Right lobe of liver (tissue), 6 donors: ENCODE measurements around the gene NUPR1. TPM values are rescaled to one million over a fixed set of nuclear protein-coding genes. Genes with fewer than 3 reads are reported as not detected.
"Not testable (repeated sequence)": the region's sequence is repeated elsewhere in the genome, so short reads cannot be mapped to it uniquely, and the experiment has no call there.

Experiments used
- ATAC-seq, 4 donors: fragments of 200-7000 bp; cut with Tn5 transposase; one replicate each; pipeline ENCODE4 v1.9.1; 2020; ENCODE audit warnings: mild to moderate bottlenecking in 4 of 4, moderate library complexity in 4 of 4
- DNase-seq, 3 donors: peaks; one replicate each; pipeline ENCODE4 v3.0.0-alpha.2; 2020
- H3K27ac ChIP-seq, 3 donors: fragments of 200-600 bp; one replicate each; pipeline ENCODE4 v1.8.0; 2022
- H3K27me3 ChIP-seq, 2 donors: fragments of 200-600 bp; one replicate each; pipeline ENCODE4 v1.8.0; 2022
- H3K36me3 ChIP-seq, 4 donors: fragments of 200-600 bp; sonication (generic) in 1 of 4; one replicate each; pipeline versions ENCODE4 v1.5.1 to v1.8.0; 2017 to 2022; ENCODE audit warnings: control low read depth in 1 of 4
- H3K4me1 ChIP-seq, 4 donors: fragments of 200-600 bp; sonication (generic) in 1 of 4; one replicate each; pipeline versions ENCODE4 v1.5.1 to v1.8.0; 2017 to 2022; ENCODE audit warnings: control low read depth in 1 of 4
- H3K4me3 ChIP-seq, 3 donors: fragments of 200-600 bp; one replicate each; pipeline ENCODE4 v1.8.0; 2022
- H3K9me3 ChIP-seq, 4 donors: fragments of 200-600 bp; sonication (generic) in 1 of 4; one replicate each; pipeline versions ENCODE4 v1.5.1 to v1.8.0; 2017 to 2022; ENCODE audit warnings: control low read depth in 1 of 4
- POLR2A ChIP-seq: fragments of 450-650 bp; IDR thresholded peaks from one replicate; pipeline ENCODE4 v1.6.1; 2017; ENCODE audit warnings: antibody characterized with exemption, mild to moderate bottlenecking
- WGBS: methylation state at CpG from one replicate; pipeline ENCODE4 v1.1.6; 2018; ENCODE audit warnings: low coverage, low lambda C conversion rate; ENCODE audit not compliant: insufficient coverage; ENCODE audit errors: missing lambda C conversion rate; 5-methylcytosine and 5-hydroxymethylcytosine counted together
- intact Hi-C, 2 donors: fragments of 100-400 bp; cut with DNase I; formaldehyde crosslinking; loops; one replicate each; pipeline versions ENCODE4 v1.11.2 to v1.14.1; 2022
- total RNA-seq, 6 experiments: library from RNA; depleted of rRNA in 2 of 6; stranded (reverse); fragments of >200 nt in 2 of 6; fragmentation: NEBNext Ultra II Directional in 3 of 6; extraction: Animal tissue kit (Norgen Biotek cat#: 25700) in 3 of 6; gene quantifications; one replicate each; pipeline versions ENCODE4 v1.1.0 to v1.2.4, GENCODE V29; 2016 to 2023
- TF ChIP-seq, protein P1 (sequence below), 4 donors: fragments of 200-600 bp in 3 of 4; fragments of 450-650 bp in 1 of 4; IDR thresholded peaks; one replicate each; pipeline versions ENCODE4 v1.5.1 to v1.8.0; 2016 to 2022; ENCODE audit warnings: antibody characterized with exemption in 4 of 4, mild to moderate bottlenecking in 2 of 4
- donor health status: DM: no; HTN: yes; CAD: no.
- donor health status: DM: no; HTN: no; CAD: no.
- donor health status: DM: no; HTN: no; CAD: no.
- donor health status: DM: no; HTN: yes; CAD: no.
- donor health status: DM: no; HTN: yes; CAD: no.

NUPR1 gene
- total RNA-seq, 6 experiments from 2014 or later, result 33.4 to 188 (median 80.7) TPM

DNA sequence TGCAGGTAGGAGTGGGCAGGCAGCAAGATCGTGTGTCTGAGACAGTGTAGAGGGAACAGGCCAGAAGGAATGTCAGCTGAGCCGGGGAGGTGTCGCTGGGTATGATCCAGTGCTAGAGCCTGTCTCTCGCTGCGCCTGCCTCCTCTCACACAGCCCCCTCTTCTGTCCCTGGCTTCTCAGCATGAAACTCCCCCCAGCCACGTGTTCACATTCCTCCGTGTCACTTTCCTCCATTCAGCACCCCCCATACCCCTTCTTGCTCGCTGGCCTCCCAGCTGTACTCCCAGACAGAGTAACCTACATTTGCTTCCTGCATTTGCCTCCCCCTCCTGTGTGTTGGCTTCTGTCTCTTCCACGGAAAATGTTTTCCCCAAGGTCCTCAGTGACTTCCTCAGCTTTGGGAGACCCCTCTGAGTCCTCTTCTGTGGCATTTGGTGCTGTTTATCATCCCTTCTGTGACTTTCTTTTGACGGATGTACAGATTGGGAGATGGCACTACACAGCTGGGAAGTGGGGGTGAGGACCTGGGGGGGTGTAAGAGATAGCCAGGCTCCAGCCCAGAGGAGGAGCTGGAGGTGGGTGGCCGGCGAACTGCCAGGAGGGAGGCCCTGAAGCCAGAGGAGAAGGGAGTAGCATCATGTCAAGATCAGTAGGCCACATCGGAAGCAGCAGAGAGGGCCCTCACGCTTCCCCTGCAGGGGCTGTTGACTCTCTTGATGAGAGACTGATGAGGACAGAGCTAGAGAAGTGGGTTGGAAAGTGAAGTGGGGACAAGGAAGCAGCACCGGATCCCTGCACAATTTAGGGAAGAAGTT is 34.1 kb upstream of the NUPR1 start:
- ATAC-seq (peak in 3 of 4 donors; percentile 14 to 42 (median 22)), DNase-seq (no peak)
- Histone ChIP-seq H3K9me3 (no peaks in the 10 kb centered on the region), H3K4me3 (no peak overlapping the region), H3K4me1 (no peaks in the 10 kb centered on the region), H3K27me3 (no peaks in the 10 kb centered on the region), H3K36me3 (no peaks in the 10 kb centered on the region), H3K27ac (no peak overlapping the region)
- TF ChIP-seq, protein P1, sequence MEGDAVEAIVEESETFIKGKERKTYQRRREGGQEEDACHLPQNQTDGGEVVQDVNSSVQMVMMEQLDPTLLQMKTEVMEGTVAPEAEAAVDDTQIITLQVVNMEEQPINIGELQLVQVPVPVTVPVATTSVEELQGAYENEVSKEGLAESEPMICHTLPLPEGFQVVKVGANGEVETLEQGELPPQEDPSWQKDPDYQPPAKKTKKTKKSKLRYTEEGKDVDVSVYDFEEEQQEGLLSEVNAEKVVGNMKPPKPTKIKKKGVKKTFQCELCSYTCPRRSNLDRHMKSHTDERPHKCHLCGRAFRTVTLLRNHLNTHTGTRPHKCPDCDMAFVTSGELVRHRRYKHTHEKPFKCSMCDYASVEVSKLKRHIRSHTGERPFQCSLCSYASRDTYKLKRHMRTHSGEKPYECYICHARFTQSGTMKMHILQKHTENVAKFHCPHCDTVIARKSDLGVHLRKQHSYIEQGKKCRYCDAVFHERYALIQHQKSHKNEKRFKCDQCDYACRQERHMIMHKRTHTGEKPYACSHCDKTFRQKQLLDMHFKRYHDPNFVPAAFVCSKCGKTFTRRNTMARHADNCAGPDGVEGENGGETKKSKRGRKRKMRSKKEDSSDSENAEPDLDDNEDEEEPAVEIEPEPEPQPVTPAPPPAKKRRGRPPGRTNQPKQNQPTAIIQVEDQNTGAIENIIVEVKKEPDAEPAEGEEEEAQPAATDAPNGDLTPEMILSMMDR (IDR thresholded peaks at IDR 0.05), result no peak
- TF ChIP-seq POLR2A, result no peak
- intact Hi-C loops, result no loop called here
- WGBS, result 68% methylated on average over 9 of the region's 15 CpGs

DNA sequence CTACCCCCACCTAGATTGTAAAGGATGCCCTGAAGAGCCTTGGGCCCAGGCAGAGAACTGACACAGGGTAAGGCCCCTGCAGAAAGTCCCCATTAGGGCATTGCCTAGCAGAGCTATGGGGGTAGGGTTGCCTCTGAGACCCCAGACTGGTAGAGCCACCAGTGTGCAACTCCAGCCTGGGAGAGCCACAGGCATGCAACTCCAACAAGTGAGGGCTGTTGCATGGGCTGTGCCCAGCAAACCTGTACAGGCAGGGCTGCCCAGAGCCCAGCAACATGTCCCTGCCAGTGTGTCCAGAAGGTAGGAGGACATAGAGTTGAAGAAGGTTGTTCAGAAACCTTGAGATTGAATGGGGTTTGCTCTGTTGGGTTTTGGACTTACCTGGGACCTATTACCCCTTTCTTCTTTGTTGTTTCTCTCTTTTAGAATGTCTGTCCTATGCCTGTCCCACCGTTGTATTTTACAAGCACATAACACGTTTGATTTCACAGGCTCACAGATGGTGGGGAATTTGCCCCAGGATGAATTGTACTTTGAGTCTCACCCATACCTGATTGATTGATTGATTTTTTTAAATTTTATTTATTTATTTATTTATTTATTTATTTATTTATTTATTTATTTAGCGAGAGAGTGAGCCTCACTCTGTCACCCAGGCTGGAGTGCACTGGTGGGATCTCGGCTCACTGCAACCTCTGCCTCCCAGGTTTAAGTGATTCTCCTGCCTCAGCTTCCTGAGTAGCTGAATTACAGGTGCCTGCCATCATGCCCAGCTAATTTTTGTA is 31.4 kb upstream of the NUPR1 start:
- Histone ChIP-seq H3K4me1 (no peaks in the 10 kb centered on the region), H3K4me3 (no peak overlapping the region), H3K27ac (no peak overlapping the region), H3K9me3 (no peaks in the 10 kb centered on the region), H3K36me3 (no peaks in the 10 kb centered on the region), H3K27me3 (no peaks in the 10 kb centered on the region)
- peak in 2 of 4 donors; percentile 13 to 18 for ATAC-seq
- intact Hi-C loops, result no loop called here
- no peak for TF ChIP-seq POLR2A
- TF ChIP-seq, protein P1 (IDR thresholded peaks at IDR 0.05), result no peak
- WGBS, result 67% methylated on average over 1 of the region's 4 CpGs
- no peak for DNase-seq

DNA sequence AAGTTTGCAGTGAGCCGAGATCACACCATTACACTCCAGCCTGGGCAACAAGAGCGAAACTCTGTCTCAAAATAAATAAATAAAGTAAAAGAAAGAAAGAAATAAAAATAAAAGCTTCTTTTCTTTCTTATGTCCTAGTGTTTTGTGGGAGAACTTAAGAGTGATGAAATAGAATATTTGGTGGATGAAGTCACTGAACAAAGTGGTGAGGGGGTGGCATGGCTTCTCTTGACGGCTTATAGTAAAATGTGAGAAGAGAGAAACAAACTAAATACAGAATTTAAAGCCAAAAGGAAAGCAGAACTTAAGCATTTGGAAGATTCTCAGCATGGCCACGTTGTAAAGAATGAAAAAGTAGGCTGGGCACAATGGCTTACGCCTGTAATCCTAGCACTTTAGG is 30.2 kb upstream of the NUPR1 start:
- no peak for DNase-seq
- no peaks in the 10 kb centered on the region for H3K9me3 ChIP-seq
- H3K36me3 ChIP-seq, result no peaks in the 10 kb centered on the region
- no peak overlapping the region for H3K27ac ChIP-seq
- H3K27me3 ChIP-seq, result no peaks in the 10 kb centered on the region
- intact Hi-C loops, result no loop called here
- TF ChIP-seq, protein P1 (IDR thresholded peaks at IDR 0.05), result no peak
- TF ChIP-seq POLR2A, result no peak
- WGBS, result 89% methylated on average over 5 of the region's 5 CpGs
- ATAC-seq, result no peak
- no peaks in the 10 kb centered on the region for H3K4me1 ChIP-seq
- no peak overlapping the region for H3K4me3 ChIP-seq

DNA sequence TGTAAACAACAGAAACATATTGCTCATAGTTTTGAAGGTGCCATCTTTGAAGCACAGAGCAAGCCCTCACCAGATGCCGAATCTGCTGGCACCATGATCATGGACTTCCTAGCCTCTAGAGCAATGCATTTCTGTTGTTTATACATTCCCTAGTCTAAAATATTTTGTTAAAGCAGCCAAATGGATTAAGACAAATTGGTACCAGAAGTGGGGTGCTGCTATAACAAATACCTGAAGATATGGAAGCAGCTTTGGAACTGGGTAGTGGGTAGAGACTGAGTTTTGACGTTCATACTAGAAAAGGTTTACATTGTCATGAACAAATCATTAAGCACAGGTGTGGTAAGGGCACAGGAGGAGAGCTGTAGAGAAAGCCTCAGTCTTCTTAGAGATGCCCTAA is 28.5 kb upstream of the NUPR1 start:
- H3K36me3 ChIP-seq, result no peaks in the 10 kb centered on the region
- TF ChIP-seq, protein P1 (IDR thresholded peaks at IDR 0.05), result no peak
- no peak for TF ChIP-seq POLR2A
- no peaks in the 10 kb centered on the region for H3K4me1 ChIP-seq
- H3K4me3 ChIP-seq, result no peak overlapping the region
- WGBS, result 96% methylated on average over 2 of the region's 2 CpGs
- no peaks in the 10 kb centered on the region for H3K9me3 ChIP-seq
- H3K27me3 ChIP-seq, result no peaks in the 10 kb centered on the region
- intact Hi-C loops, result no loop called here
- H3K27ac ChIP-seq, result no peak overlapping the region
- no peak for ATAC-seq
- no peak for DNase-seq

DNA sequence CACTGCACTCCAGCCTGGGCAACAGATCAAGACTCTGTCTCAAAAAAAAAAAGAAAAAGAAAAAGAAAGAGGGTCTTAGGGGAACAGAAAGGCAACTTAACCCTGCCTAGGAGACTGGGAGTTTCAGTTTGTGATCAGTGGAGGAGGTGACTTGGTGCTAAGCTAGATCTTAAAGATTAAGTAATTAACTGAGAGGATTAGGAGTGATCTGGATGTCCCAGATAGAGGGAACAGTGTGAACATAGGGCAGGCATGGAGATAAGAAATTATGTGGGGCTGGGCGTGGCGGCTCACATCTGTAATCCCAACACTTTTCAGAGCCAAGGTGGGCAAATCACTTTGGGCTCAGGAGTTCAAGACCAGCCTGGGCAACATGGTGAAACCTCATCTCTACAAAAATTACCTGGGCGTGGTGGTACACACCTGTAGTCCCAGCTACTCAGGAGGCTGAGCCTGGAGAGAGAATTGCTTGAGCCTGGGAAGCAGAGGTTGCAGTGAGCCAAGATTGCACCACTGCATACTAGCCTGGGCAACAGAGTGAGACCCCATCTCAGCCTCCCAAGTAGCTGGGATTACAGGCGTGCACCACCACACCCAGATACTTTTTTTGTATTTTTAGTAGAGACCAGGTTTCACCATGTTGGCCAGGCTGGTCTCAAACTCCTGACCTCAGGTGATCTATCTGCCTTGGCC is 27.6 kb upstream of the NUPR1 start:
- no CpG with 5 or more reads among the region's 4 CpGs for WGBS
- intact Hi-C loops, result not testable (repeated sequence)

More for the DNA sequence above, 27.6 kb upstream of the NUPR1 start:
- not testable (repeated sequence) for H3K4me3 ChIP-seq, H3K9me3 ChIP-seq, H3K4me1 ChIP-seq, H3K27me3 ChIP-seq, H3K36me3 ChIP-seq, ATAC-seq, H3K27ac ChIP-seq, DNase-seq
